K562 (cell line): ENCODE data around the gene PRDM1. TPM values are rescaled to one million over a fixed set of nuclear protein-coding genes. Genes with fewer than 3 reads are reported as not detected.

Source experiments
- ATF1 ChIP-seq, 2 experiments: fragments of 450-650 bp in 1 of 2; IDR thresholded peaks; 2 replicates each; pipeline ENCODE4 v1.6.1; 2016; ENCODE audit warnings: missing compliant biosample characterization in 1 of 2, missing genetic modification characterization in 1 of 2
- CEBPB ChIP-seq: fragments of 450-650 bp; IDR thresholded peaks from 2 replicates; pipeline ENCODE4 v1.6.1; 2016; ENCODE audit warnings: missing genetic modification characterization, missing compliant biosample characterization
- CTBP1 ChIP-seq: fragments of 450-650 bp; IDR thresholded peaks from 2 replicates; pipeline ENCODE4 v1.6.1; 2016; ENCODE audit warnings: borderline replicate concordance
- ETV6 ChIP-seq, 3 experiments: fragments of 150-350 bp in 1 of 3; sonication (generic) in 1 of 3; formaldehyde crosslinking in 1 of 3; IDR thresholded peaks; 2 replicates each; pipeline versions ENCODE4 v1.6.1 to v1.8.0; 2014 to 2022; ENCODE audit warnings: borderline replicate concordance in 2 of 3, low read depth in 2 of 3, antibody characterized with exemption in 1 of 3, low read length in 1 of 3, mild to moderate bottlenecking in 1 of 3, missing genetic modification reagents in 1 of 3
- FOS ChIP-seq: IDR thresholded peaks from 3 replicates; pipeline ENCODE4 v1.6.1; 2011; ENCODE audit not compliant: insufficient read length; ENCODE audit errors: extremely low read depth
- HNRNPUL1 ChIP-seq: fragments of 200-400 bp; formaldehyde crosslinking; IDR thresholded peaks from 2 replicates; pipeline ENCODE4 v1.6.1; 2017; ENCODE audit warnings: low read length
- MCM5 ChIP-seq: fragments of 450-650 bp; IDR thresholded peaks from 2 replicates; pipeline ENCODE4 v1.6.1; 2016; ENCODE audit warnings: low read depth
- MEF2A ChIP-seq: IDR thresholded peaks from 2 replicates; pipeline ENCODE4 v1.6.1; 2011; ENCODE audit warnings: low read depth, mild to moderate bottlenecking, low read length, moderate library complexity; ENCODE audit not compliant: control insufficient read depth
- NR2C1 ChIP-seq, 2 experiments: fragments of 450-650 bp; IDR thresholded peaks; 2 replicates each; pipeline ENCODE4 v1.6.1; 2017; ENCODE audit warnings: mild to moderate bottlenecking in 2 of 2, antibody characterized with exemption in 1 of 2, inconsistent platforms in 1 of 2, missing compliant biosample characterization in 1 of 2, missing genetic modification characterization in 1 of 2
- RBM22 ChIP-seq: fragments of 200-400 bp; formaldehyde crosslinking; IDR thresholded peaks from 2 replicates; pipeline ENCODE4 v1.6.1; 2018; ENCODE audit warnings: low read length, low read depth; ENCODE audit not compliant: poor library complexity, severe bottlenecking
- SAFB ChIP-seq: fragments of 200-400 bp; formaldehyde crosslinking; IDR thresholded peaks from 2 replicates; pipeline ENCODE4 v1.6.1; 2017; ENCODE audit warnings: low read depth, low read length, borderline replicate concordance
- SIRT6 ChIP-seq: IDR thresholded peaks from one replicate; pipeline ENCODE4 v1.6.1; 2012; ENCODE audit warnings: low read depth, mild to moderate bottlenecking, control low read depth, inconsistent platforms, low read length, moderate library complexity
- SMAD1 ChIP-seq: fragments of 150-350 bp; IDR thresholded peaks from 2 replicates; pipeline ENCODE4 v1.6.1; 2014; ENCODE audit warnings: low read length, low read depth; ENCODE audit not compliant: partially characterized antibody
- TAF7 ChIP-seq: fragments of 450-650 bp; IDR thresholded peaks from 2 replicates; pipeline ENCODE4 v1.6.1; 2016; ENCODE audit warnings: missing genetic modification characterization, missing compliant biosample characterization
- TEAD4 ChIP-seq, 2 experiments: sonication (generic) in 1 of 2; formaldehyde crosslinking in 1 of 2; IDR thresholded peaks; 2 replicates each; pipeline versions ENCODE4 v1.6.1 to v1.8.0; 2012 to 2022; ENCODE audit warnings: borderline replicate concordance in 1 of 2, inconsistent platforms in 1 of 2, low read length in 1 of 2, mild to moderate bottlenecking in 1 of 2, missing genetic modification reagents in 1 of 2
- ZNF274 ChIP-seq: IDR thresholded peaks from 2 replicates; pipeline ENCODE4 v1.6.1; 2011; ENCODE audit warnings: low read depth, mild to moderate bottlenecking, low read length, moderate library complexity, borderline replicate concordance
- ZNF76 ChIP-seq: fragments of 250-450 bp; sonication (Bioruptor Pico); IDR thresholded peaks from 2 replicates; pipeline ENCODE4 v1.4.0; 2020; ENCODE audit warnings: mild to moderate bottlenecking, moderate library complexity, borderline replicate concordance
- polyA plus RNA-seq, 8 experiments: library from polyadenylated mRNA; depleted of rRNA in 4 of 8; stranded (reverse) in 5 of 8; unstranded in 3 of 8; fragments of >200 nt; fragmentation: Nextera tagmentation in 2 of 8; fragmentation: Illumina TruSeq in 1 of 8; extraction: Ambion mirVana in 2 of 8; extraction: Trizol in 1 of 8; gene quantifications; 2 replicates each; pipeline versions ENCODE4 v1.2.1 to v1.2.3, GENCODE V29; 2011 to 2014; ENCODE audit warnings: inconsistent platforms in 1 of 8, missing spikeins in 1 of 8
- total RNA-seq, 7 experiments: library from RNA; depleted of rRNA in 6 of 7; stranded (reverse); fragments of >200 nt in 6 of 7; fragmentation: Illumina TruSeq in 2 of 7; extraction: Trizol in 2 of 7; gene quantifications; 2 replicates each; pipeline versions ENCODE4 v1.2.1 to v1.2.3, GENCODE V29; 2011 to 2021; ENCODE audit warnings: low replicate concordance in 1 of 7
- TF ChIP-seq, protein P1 (sequence below): fragments of 450-650 bp; IDR thresholded peaks from 2 replicates; pipeline ENCODE4 v1.6.1; 2016; ENCODE audit warnings: antibody characterized with exemption
- TF ChIP-seq, protein P2 (sequence below): fragments of 450-650 bp; IDR thresholded peaks from 2 replicates; pipeline ENCODE4 v1.6.1; 2016; ENCODE audit warnings: borderline replicate concordance
- TF ChIP-seq, protein P3 (sequence below): sonication (generic); formaldehyde crosslinking; IDR thresholded peaks from 2 replicates; pipeline ENCODE4 v1.8.0; 2022; ENCODE audit warnings: mild to moderate bottlenecking, missing genetic modification reagents

Gene PRDM1
- total and polyA plus RNA-seq, 9 of the 15 experiments (the other 6 are each of a cell fraction or from before 2014, with no cell fraction given): 0.09 to 0.89 (median 0.27) TPM

DNA sequence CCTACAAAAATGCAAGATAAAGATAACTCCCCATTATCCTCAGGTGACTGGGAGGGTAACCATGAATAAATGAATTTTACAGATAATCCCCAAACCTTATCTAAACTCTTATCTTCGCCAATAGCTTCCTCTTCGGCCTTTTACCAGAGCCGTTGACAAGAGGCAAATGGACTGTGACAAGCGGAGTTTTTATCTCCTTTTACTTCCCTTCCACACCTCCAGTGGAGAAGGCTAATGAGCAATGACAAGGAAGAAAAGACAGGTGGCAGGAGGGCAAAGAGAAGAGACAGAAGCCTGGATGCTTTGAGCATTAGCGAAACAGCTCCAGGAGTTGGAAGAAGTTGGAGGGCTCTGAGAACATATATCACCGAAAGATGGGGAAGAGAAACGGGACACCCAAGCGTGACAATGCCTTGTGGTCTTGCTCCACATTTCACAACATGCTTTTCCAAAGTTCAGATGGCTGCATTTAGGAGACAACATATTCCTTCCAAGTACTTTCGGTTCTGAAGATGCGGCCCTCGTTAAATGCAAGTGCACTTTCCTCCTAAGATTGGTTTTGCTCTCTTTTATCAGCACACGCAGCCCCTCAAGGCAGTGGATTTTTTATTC lies 69.2 kb downstream of the PRDM1 start (continued):
- TF ChIP-seq NR2C1 (IDR thresholded peaks at IDR 0.05) (no peak), NR2C1 (tag; IDR thresholded peaks at IDR 0.05) (0 out of 2 replicates have a peak, but pooled peaks have one; percentile 17), RBM22 (no peak), ZNF76 (CRISPR knock-in tag) (no peak), SMAD1 (no peak), SAFB (no peak), SIRT6 (no peak), FOS (no peak), ETV6 (IDR thresholded peaks at IDR 0.05; ENCODE audit: borderline replicate concordance in 1 of 2, low read depth in 2 of 2, low read length in 1 of 2) (peak in 1 of 2 experiments; percentile 42; a peak in 1 of 4 replicates), ETV6 (CRISPR knock-in tag; IDR thresholded peaks at IDR 0.05; ENCODE audit: borderline replicate concordance) (no peak), MEF2A (no peak), MCM5 (no peak), HNRNPUL1 (no peak), CTBP1 (peak; percentile 90), ATF1 (CRISPR knock-in tag; IDR thresholded peaks at IDR 0.05) (no peak), ATF1 (tag; IDR thresholded peaks at IDR 0.05) (0 out of 2 replicates have a peak, but pooled peaks have one; percentile 28), TAF7 (no peak), CEBPB (tag) (peak; percentile 41; the same call in 1 of the 2 replicates), ZNF274 (no peak), TEAD4 (IDR thresholded peaks at IDR 0.05; ENCODE audit: low read length) (0 out of 2 replicates have a peak, but pooled peaks have one; percentile 29), TEAD4 (CRISPR knock-in tag; IDR thresholded peaks at IDR 0.05; ENCODE audit: borderline replicate concordance) (no peak)
- TF ChIP-seq, protein P1, sequence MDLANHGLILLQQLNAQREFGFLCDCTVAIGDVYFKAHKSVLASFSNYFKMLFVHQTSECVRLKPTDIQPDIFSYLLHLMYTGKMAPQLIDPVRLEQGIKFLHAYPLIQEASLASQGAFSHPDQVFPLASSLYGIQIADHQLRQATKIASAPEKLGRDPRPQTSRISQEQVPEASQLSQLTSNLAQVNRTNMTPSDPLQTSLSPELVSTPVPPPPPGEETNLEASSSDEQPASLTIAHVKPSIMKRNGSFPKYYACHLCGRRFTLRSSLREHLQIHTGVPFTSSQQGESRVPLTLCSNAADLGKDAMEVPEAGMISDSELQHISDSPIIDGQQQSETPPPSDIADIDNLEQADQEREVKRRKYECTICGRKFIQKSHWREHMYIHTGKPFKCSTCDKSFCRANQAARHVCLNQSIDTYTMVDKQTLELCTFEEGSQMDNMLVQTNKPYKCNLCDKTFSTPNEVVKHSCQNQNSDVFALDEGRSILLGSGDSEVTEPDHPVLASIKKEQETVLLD: no peak
- TF ChIP-seq, protein P2, sequence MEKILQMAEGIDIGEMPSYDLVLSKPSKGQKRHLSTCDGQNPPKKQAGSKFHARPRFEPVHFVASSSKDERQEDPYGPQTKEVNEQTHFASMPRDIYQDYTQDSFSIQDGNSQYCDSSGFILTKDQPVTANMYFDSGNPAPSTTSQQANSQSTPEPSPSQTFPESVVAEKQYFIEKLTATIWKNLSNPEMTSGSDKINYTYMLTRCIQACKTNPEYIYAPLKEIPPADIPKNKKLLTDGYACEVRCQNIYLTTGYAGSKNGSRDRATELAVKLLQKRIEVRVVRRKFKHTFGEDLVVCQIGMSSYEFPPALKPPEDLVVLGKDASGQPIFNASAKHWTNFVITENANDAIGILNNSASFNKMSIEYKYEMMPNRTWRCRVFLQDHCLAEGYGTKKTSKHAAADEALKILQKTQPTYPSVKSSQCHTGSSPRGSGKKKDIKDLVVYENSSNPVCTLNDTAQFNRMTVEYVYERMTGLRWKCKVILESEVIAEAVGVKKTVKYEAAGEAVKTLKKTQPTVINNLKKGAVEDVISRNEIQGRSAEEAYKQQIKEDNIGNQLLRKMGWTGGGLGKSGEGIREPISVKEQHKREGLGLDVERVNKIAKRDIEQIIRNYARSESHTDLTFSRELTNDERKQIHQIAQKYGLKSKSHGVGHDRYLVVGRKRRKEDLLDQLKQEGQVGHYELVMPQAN: no peak
- TF ChIP-seq, protein P3, sequence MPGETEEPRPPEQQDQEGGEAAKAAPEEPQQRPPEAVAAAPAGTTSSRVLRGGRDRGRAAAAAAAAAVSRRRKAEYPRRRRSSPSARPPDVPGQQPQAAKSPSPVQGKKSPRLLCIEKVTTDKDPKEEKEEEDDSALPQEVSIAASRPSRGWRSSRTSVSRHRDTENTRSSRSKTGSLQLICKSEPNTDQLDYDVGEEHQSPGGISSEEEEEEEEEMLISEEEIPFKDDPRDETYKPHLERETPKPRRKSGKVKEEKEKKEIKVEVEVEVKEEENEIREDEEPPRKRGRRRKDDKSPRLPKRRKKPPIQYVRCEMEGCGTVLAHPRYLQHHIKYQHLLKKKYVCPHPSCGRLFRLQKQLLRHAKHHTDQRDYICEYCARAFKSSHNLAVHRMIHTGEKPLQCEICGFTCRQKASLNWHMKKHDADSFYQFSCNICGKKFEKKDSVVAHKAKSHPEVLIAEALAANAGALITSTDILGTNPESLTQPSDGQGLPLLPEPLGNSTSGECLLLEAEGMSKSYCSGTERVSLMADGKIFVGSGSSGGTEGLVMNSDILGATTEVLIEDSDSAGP (CRISPR knock-in tag): no peak
